Stomach (tissue), 4 donors: ENCODE results near the gene MUC5B.

Experiments used
- EP300 ChIP-seq: sonication (generic); formaldehyde crosslinking; IDR thresholded peaks from one replicate; pipeline ENCODE4 v1.6.1; 2017; ENCODE audit warnings: antibody characterized with exemption
- POLR2A ChIP-seq, 4 donors: fragments of 450-650 bp; IDR thresholded peaks; one replicate each; pipeline ENCODE4 v1.6.1; 2016; ENCODE audit warnings: antibody characterized with exemption in 4 of 4, control low read depth in 2 of 4, mild to moderate bottlenecking in 1 of 4, moderate library complexity in 1 of 4
- TF ChIP-seq, protein P1 (sequence below), 7 experiments: fragments of 450-650 bp in 4 of 7; fragments of 200-600 bp in 3 of 7; sonication (generic) in 3 of 7; IDR thresholded peaks; one replicate each; pipeline ENCODE4 v1.5.1; 2016 to 2019; ENCODE audit warnings: antibody characterized with exemption in 7 of 7, control low read depth in 2 of 7, mild to moderate bottlenecking in 1 of 7

DNA sequence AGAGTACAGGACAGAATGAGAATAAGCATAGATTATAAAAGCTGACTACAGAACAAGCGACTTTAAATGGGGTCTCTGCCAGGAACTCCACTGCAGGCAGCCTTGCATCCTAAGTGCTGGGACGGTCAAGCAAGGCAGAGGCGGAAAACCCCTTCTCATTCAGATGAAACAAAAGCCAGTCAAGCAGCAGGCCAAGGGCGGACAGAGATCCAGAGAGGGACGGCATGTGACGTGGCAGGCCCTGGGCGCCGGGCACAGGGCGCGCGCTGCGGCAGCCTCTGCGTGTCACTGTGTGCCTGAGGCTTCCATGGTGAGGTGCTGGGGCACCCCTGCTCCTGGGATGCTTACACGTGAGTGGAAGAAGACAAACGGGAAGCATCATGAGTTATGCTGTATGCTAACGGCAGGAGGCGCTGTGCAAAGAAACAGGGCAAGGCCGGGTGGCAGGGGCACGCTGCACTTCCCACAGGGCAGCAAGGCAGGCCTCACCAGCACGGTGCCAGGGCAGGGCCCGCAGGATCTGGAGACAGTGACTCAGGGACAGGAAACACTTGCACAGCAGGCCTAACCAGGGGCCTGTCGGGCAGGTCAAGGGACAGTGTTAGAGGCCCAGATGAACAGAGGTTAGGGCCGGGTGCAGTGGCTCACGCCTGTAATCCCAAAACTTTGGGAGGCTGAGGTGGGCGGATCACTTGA is 80.4 kb downstream of the MUC5B start:
- TF ChIP-seq, protein P1, sequence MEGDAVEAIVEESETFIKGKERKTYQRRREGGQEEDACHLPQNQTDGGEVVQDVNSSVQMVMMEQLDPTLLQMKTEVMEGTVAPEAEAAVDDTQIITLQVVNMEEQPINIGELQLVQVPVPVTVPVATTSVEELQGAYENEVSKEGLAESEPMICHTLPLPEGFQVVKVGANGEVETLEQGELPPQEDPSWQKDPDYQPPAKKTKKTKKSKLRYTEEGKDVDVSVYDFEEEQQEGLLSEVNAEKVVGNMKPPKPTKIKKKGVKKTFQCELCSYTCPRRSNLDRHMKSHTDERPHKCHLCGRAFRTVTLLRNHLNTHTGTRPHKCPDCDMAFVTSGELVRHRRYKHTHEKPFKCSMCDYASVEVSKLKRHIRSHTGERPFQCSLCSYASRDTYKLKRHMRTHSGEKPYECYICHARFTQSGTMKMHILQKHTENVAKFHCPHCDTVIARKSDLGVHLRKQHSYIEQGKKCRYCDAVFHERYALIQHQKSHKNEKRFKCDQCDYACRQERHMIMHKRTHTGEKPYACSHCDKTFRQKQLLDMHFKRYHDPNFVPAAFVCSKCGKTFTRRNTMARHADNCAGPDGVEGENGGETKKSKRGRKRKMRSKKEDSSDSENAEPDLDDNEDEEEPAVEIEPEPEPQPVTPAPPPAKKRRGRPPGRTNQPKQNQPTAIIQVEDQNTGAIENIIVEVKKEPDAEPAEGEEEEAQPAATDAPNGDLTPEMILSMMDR (IDR thresholded peaks at IDR 0.05): peak in 1 of 7 experiments; percentile 21
- no peak for TF ChIP-seq POLR2A (IDR thresholded peaks at IDR 0.05)
- no peak for TF ChIP-seq EP300
